MM.1S (cell line): ENCODE measurements around the gene SPOCK1.

Experiments used
- CTCF ChIP-seq: fragments of 300-600 bp; sonication (generic); IDR thresholded peaks from 2 replicates; pipeline ENCODE4 v1.5.1; 2016; ENCODE audit warnings: antibody characterized with exemption, low read length, mixed read lengths
- EZH2phosphoT487 ChIP-seq: fragments of 300-600 bp; sonication (generic); IDR thresholded peaks from 2 replicates; pipeline ENCODE4 v1.6.1; 2018; ENCODE audit warnings: antibody characterized with exemption, low read length

- TF ChIP-seq CTCF: no peak
- TF ChIP-seq EZH2phosphoT487: no peak
Measured at GRCh38 chr5:137034764-137035479, 464.2 kb downstream of the SPOCK1 start.
